GM10248 (cell line): ENCODE data around the gene PDGFRA.

Experiments used
- CTCF ChIA-PET: fragments of 300-600 bp; sonication (Branson Sonifier 250); formaldehyde crosslinking; extraction: SDS; loops from one replicate; lab custom pipeline; 2021; ENCODE audit warnings: antibody characterized with exemption; lab: Yijun Ruan, JAX
- POLR2A ChIA-PET: fragments of 350-650 bp; sonication (Branson Sonifier 250); formaldehyde crosslinking; extraction: SDS; loops from one replicate; lab custom pipeline; 2020; ENCODE audit warnings: antibody characterized with exemption; lab: Yijun Ruan, JAX
- DNase-seq: peaks from one replicate; pipeline ENCODE4 v3.0.0; 2012; ENCODE audit errors: extremely low spot score
- CTCF ChIP-seq: IDR thresholded peaks from 2 replicates; pipeline ENCODE4 v1.5.1; 2012; ENCODE audit warnings: mild to moderate bottlenecking, low read depth; ENCODE audit errors: extremely low read depth, missing control alignments, control extremely low read depth

Gene PDGFRA

GRCh38 chr4:54213761-54214160 is 15.3 kb upstream of the PDGFRA start:
- POLR2A ChIA-PET, result no interaction called here
- CTCF ChIA-PET, result interaction anchor here (1.4 to 3.9 kb wide), 4 partner anchors 9 to 305 kb away, joined by 3 to 24 read pairs (median 14); no protein-coding TSS in a partner anchor
- TF ChIP-seq CTCF, result no peak
- no peak for DNase-seq

- CTCF ChIA-PET, result interaction anchor here (0.8 to 3.9 kb wide), 5 partner anchors 11 to 1200 kb away, joined by 3 to 24 read pairs (median 7); no protein-coding TSS in a partner anchor
Measured at GRCh38 chr4:54215379-54216077, 13.6 kb upstream of the PDGFRA start.

GRCh38 chr4:54217642-54218495 is 11.2 kb upstream of the PDGFRA start:
- TF ChIP-seq CTCF, result peak; percentile 66
- ChIA-PET CTCF (interaction anchor here (1.0 to 3.9 kb wide), 17 partner anchors 10 to 1202 kb away, joined by 3 to 52 read pairs (median 4); no protein-coding TSS in a partner anchor), POLR2A (no interaction called here)
- DNase-seq, result peak; percentile 76

More at GRCh38 chr4:54215379-54216077, 13.6 kb upstream of the PDGFRA start:
- no peak for DNase-seq
- TF ChIP-seq CTCF, result no peak
- POLR2A ChIA-PET, result no interaction called here

GRCh38 chr4:54218736-54219135 is 10.4 kb upstream of the PDGFRA start:
- no peak for DNase-seq
- TF ChIP-seq CTCF, result no peak
- ChIA-PET CTCF (interaction anchor here (1.0 to 3.9 kb wide), 16 partner anchors 15 to 1203 kb away, joined by 3 to 52 read pairs (median 4); no protein-coding TSS in a partner anchor), POLR2A (no interaction called here)

- CTCF ChIA-PET, result interaction anchor here (1.0 to 1.9 kb wide), 2 partner anchors 9 to 316 kb away, joined by 3 to 14 read pairs; no protein-coding TSS in a partner anchor
- DNase-seq, result no peak
- no peak for TF ChIP-seq CTCF
- POLR2A ChIA-PET, result no interaction called here
Measured at GRCh38 chr4:54224996-54225597, 4.0 kb upstream of the PDGFRA start.

GRCh38 chr4:54225598-54226403 is 3.3 kb upstream of the PDGFRA start:
- no peak for TF ChIP-seq CTCF
- DNase-seq, result no peak
- CTCF ChIA-PET, result interaction anchor here (1.0 to 1.9 kb wide), 4 partner anchors 9 to 519 kb away, joined by 3 to 14 read pairs (median 3); no protein-coding TSS in a partner anchor
- POLR2A ChIA-PET, result no interaction called here
